ENCODE data around the gene CEP85. TPM values are rescaled to one million over a fixed set of nuclear protein-coding genes. Genes with fewer than 3 reads are reported as not detected.
"Not testable (repeated sequence)": the region's sequence is repeated elsewhere in the genome, so short reads cannot be mapped to it uniquely, and the experiment has no call there.

The CEP85 gene
- total RNA-seq, 2 experiments from 2014 or later: 35.5 to 37.7 TPM

DNA sequence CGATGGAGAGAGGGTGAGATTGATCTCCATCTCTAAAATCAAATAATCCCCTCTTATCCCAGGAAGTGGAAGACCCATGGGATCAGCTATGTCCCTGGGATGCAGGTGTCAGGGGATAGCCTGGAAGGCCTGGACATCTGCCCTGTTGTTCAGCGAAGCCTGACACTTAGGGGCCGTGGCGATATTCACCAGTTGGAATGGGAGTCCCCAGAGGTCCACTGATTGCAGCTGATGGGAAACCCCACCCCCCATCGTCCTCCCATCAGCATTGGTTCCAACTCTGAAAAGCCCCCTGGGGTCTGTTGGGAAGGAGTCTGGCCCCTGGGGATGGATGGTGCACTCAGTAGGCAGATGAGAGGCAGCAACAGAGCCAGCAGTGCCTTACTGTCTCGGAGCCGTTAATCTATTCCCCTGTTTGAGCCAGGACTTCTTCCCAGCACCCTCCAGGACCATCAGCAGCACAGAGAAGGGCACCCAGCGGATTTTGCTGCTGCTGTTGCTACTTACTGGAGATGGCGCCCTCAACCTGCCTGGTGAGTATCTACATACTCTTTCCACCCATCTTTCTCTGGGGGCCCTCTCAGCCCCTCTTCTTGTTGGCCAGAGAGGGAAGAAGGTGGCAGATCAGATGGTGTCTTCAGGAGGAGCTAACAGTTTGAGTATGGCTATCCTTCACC is 30.2 kb upstream of the CEP85 start:
- no peaks in the 10 kb centered on the region for H3K9me3 Mint-ChIP-seq
- ChIA-PET CTCF (interaction anchor here (0.9 to 6.1 kb wide), 6 partner anchors 9 to 188 kb away, joined by 3 to 42 read pairs (median 4); partner anchors contain the start of genes CEP85 and ZNF593), POLR2A (interaction anchor here (2.0 to 3.8 kb wide), 3 partner anchors 11 to 72 kb away, joined by 5 to 44 read pairs (median 6); partner anchors contain the start of gene CEP85)
- no peak for DNase-seq
- H3K27ac Mint-ChIP-seq: no peak overlapping the region
- H3K36me3 Mint-ChIP-seq (ENCODE audit: low read depth): no peaks in the 10 kb centered on the region
- peaks cover 41% of the 10 kb centered on the region for H3K4me1 Mint-ChIP-seq
- no peak overlapping the region for H3K4me3 Mint-ChIP-seq
- H3K27me3 Mint-ChIP-seq: no peaks in the 10 kb centered on the region

DNA sequence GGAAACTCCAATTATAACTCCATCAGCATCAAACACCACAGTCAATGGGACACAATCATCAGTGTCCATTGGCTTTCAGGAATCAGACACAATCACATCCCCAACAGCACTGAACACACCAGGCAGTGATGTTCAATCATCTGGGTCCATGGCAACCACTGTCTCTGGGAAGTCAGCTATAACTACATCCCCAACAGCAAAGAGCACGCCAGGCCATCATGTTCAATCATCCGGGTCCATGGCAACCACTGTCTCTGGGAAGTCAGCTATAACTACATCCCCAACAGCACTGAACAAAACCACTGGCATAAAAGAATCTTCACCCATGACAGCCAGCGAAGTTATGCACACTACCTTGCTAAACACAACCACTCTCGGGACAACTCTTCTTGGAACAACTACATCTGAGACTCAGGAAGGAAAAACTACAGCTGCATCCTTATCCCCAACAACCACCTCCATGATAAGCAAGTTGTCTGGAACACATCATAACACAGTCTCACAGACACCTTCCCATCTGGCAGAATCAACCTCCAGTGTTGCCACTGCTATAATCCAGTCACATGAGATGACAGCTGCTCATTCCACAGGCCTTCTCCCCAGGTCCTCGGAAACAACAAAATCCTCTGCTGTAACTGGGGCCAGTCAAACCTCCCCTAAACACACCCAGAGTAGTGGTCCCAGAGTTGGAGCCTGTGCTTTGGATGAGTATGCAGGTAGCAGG is 23.7 kb upstream of the CEP85 start:
- Mint-ChIP-seq H3K27ac (no peak overlapping the region), H3K27me3 (peaks cover 11% of the 10 kb centered on the region), H3K9me3 (no peaks in the 10 kb centered on the region), H3K36me3 (ENCODE audit: low read depth) (no peaks in the 10 kb centered on the region), H3K4me1 (no peaks in the 10 kb centered on the region), H3K4me3 (no peak overlapping the region)
- CTCF ChIA-PET: interaction anchor here (1.0 to 3.1 kb wide), 5 partner anchors 21 to 207 kb away, joined by 3 to 14 read pairs (median 3); partner anchors contain the start of genes CATSPER4 and CEP85
- POLR2A ChIA-PET: no interaction called here
- no peak for DNase-seq

- Mint-ChIP-seq H3K36me3 (ENCODE audit: low read depth) (no peaks in the 10 kb centered on the region), H3K27ac (no peak overlapping the region), H3K9me3 (no peaks in the 10 kb centered on the region), H3K4me1 (no peaks in the 10 kb centered on the region), H3K27me3 (peaks cover 14% of the 10 kb centered on the region), H3K4me3 (no peak overlapping the region)
- ChIA-PET POLR2A (interaction anchor here (1.2 kb wide), 1 partner anchor 22 kb away, joined by 3 read pairs; no protein-coding TSS in a partner anchor), CTCF (interaction anchor here (1.4 to 3.1 kb wide), 4 partner anchors 8 to 204 kb away, joined by 5 to 9 read pairs (median 8); partner anchors contain the start of genes CEP85 and ZNF593)
- DNase-seq: no peak
Measured at GRCh38 chr1:26212726-26213125, 21.3 kb upstream of the CEP85 start.

- no peak for DNase-seq
- no peaks in the 10 kb centered on the region for H3K36me3 Mint-ChIP-seq (ENCODE audit: low read depth)
- H3K4me3 Mint-ChIP-seq: no peak overlapping the region
- CTCF ChIA-PET: interaction anchor here (0.7 to 3.1 kb wide), 5 partner anchors 9 to 1456 kb away, joined by 4 to 9 read pairs (median 7); partner anchors contain the start of genes CEP85 and ZNF593
- no peaks in the 10 kb centered on the region for H3K9me3 Mint-ChIP-seq
- peaks cover 14% of the 10 kb centered on the region for H3K27me3 Mint-ChIP-seq
- POLR2A ChIA-PET: interaction anchor here (1.2 kb wide), 1 partner anchor 21 kb away, joined by 3 read pairs; no protein-coding TSS in a partner anchor
- H3K4me1 Mint-ChIP-seq: no peaks in the 10 kb centered on the region
- no peak overlapping the region for H3K27ac Mint-ChIP-seq
Measured at GRCh38 chr1:26213335-26213905, 20.6 kb upstream of the CEP85 start.

DNA sequence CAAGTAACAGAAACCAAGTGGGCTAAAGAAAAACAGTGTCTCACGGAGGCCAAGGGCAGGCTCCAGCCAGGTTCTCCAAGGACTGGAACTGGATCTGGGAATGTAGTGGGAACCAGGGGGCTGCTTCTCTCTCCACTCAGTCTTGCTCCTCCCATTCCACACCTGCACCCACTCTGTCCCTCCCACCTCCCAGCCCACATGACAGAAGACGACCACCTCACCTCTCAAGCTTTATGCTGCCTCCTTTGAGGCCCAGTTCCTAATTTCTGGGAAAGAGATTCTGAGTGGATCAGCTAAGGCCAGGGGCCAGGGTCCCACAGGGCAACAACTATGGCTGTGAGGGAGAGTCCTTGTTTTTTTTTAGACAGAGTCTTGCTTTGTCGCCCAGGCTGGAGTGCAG is 18.8 kb upstream of the CEP85 start:
- no peak for DNase-seq
- ChIA-PET CTCF (no interaction called here), POLR2A (no interaction called here)
- no peaks in the 10 kb centered on the region for H3K9me3 Mint-ChIP-seq
- H3K27ac Mint-ChIP-seq: no peak overlapping the region
- H3K27me3 Mint-ChIP-seq: peaks cover 9% of the 10 kb centered on the region
- H3K4me3 Mint-ChIP-seq: no peak overlapping the region
- no peaks in the 10 kb centered on the region for H3K4me1 Mint-ChIP-seq
- no peaks in the 10 kb centered on the region for H3K36me3 Mint-ChIP-seq (ENCODE audit: low read depth)

DNA sequence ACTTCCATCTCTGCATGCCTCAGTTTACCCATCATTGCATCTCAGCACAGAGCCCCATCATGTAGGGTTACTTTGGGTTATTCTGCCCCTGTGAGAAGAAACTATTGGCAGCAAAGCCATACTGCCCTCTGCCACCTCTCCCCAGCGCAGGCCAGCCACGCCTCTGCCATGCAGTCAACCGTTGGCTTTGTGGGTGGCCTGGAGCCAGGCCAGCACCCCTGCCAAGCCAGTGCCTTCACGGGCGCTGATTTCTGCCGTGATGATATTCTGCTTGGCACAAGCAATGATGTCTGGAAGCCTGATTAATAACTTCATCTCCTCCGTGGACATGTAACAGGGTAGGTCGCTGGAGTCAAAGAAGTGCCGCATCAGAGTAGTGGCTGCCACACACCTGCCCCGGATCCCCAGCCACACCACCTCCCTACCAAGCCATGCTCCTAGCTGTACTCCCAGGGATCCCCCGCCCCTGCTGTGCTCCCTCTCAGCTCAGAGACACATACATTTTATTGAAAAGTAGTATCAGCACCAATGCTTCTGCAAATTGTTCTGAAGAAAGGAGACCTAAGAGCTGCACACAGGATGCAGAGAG is 15.0 kb upstream of the CEP85 start:
- peaks cover 15% of the 10 kb centered on the region for H3K27me3 Mint-ChIP-seq
- ChIA-PET CTCF (interaction anchor here (0.6 to 4.1 kb wide), 3 partner anchors 15 to 177 kb away, joined by 3 to 20 read pairs (median 4); partner anchors contain the start of gene CEP85), POLR2A (interaction anchor here (0.8 kb wide), 1 partner anchor 15 kb away, joined by 3 read pairs; the partner anchor contains the start of gene CEP85)
- H3K36me3 Mint-ChIP-seq (ENCODE audit: low read depth): no peaks in the 10 kb centered on the region
- no peak overlapping the region for H3K27ac Mint-ChIP-seq
- no peaks in the 10 kb centered on the region for H3K9me3 Mint-ChIP-seq
- H3K4me3 Mint-ChIP-seq: no peak overlapping the region
- H3K4me1 Mint-ChIP-seq: no peaks in the 10 kb centered on the region
- DNase-seq: no peak

DNA sequence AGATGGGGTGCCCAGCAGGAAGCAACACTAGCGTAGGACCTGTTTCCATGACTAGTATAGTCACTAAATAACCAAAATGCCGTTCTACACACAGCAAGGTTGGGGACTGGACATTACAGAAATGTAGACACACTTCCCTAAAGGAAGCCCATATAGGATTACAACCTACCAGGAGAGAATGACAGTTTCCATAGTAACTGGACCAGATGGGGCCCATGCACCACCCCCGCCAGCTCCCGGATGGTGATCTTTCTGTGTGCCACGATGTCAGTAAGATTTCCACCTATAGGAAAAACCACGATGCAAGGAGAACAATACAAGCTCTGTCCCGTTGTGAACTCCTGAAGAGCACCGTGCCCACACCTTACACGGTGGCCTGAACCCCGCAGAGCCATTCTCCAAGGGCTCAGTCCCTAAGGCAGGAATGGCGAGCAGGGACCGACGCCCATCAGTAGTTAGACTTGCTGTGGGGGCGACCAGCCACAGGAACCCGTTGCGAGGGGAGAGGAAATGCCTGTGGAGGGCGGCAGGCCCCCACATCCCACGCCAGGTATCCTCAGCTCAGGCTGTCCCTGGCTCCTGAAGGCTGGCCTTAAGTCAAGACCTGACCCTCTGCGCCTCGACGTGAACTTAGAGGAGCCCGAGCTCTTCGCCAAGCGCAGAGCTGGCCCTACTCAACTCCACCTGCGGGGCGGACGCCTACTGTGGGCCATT is 13.6 kb upstream of the CEP85 start:
- DNase-seq: no peak
- POLR2A ChIA-PET: interaction anchor here (0.8 kb wide), 1 partner anchor 13 kb away, joined by 3 read pairs; the partner anchor contains the start of gene CEP85
- H3K4me3 Mint-ChIP-seq: no peak overlapping the region
- H3K9me3 Mint-ChIP-seq: no peaks in the 10 kb centered on the region
- H3K4me1 Mint-ChIP-seq: peaks cover under 1% of the 10 kb centered on the region
- no peak overlapping the region for H3K27ac Mint-ChIP-seq
- no peaks in the 10 kb centered on the region for H3K36me3 Mint-ChIP-seq (ENCODE audit: low read depth)
- CTCF ChIA-PET: interaction anchor here (4.1 kb wide), 1 partner anchor 13 kb away, joined by 20 read pairs; the partner anchor contains the start of gene CEP85
- H3K27me3 Mint-ChIP-seq: peaks cover 26% of the 10 kb centered on the region

- H3K4me1 Mint-ChIP-seq: peaks cover 6% of the 10 kb centered on the region
- POLR2A ChIA-PET: no interaction called here
- peaks cover 33% of the 10 kb centered on the region for H3K27me3 Mint-ChIP-seq
- H3K27ac Mint-ChIP-seq: no peak overlapping the region
- H3K36me3 Mint-ChIP-seq (ENCODE audit: low read depth): no peaks in the 10 kb centered on the region
- DNase-seq: no peak
- no peak overlapping the region for H3K4me3 Mint-ChIP-seq
- CTCF ChIA-PET: interaction anchor here (2.5 kb wide), 1 partner anchor 13 kb away, joined by 6 read pairs; the partner anchor contains the start of gene CEP85
- no peaks in the 10 kb centered on the region for H3K9me3 Mint-ChIP-seq
Measured at GRCh38 chr1:26221094-26221493, 12.9 kb upstream of the CEP85 start.

DNA sequence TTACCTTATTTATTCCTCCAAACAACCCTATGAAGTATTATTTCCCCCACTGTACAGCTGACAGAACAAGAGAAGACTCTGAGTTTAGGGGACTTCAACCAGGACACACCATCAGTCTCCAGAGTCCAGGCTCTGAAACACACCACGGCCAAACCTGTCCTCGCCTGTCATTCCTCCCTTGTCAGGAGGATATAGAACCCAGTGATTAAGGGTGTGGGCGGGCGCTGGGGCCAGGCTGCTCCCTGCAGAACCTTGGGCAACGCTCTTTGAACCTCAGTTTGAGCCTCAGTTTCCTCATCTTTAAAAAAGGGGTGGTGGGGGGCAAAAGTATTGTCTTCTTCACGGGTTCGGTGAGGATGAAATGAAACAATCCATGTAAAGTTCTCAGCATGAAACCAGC is 9.4 kb upstream of the CEP85 start:
- peaks cover 44% of the 10 kb centered on the region for H3K27me3 Mint-ChIP-seq
- peaks cover 6% of the 10 kb centered on the region for H3K4me1 Mint-ChIP-seq
- ChIA-PET POLR2A (no interaction called here), CTCF (no interaction called here)
- no peak overlapping the region for H3K27ac Mint-ChIP-seq
- H3K4me3 Mint-ChIP-seq: no peak overlapping the region
- no peaks in the 10 kb centered on the region for H3K36me3 Mint-ChIP-seq (ENCODE audit: low read depth)
- H3K9me3 Mint-ChIP-seq: no peaks in the 10 kb centered on the region
- DNase-seq: no peak

DNA sequence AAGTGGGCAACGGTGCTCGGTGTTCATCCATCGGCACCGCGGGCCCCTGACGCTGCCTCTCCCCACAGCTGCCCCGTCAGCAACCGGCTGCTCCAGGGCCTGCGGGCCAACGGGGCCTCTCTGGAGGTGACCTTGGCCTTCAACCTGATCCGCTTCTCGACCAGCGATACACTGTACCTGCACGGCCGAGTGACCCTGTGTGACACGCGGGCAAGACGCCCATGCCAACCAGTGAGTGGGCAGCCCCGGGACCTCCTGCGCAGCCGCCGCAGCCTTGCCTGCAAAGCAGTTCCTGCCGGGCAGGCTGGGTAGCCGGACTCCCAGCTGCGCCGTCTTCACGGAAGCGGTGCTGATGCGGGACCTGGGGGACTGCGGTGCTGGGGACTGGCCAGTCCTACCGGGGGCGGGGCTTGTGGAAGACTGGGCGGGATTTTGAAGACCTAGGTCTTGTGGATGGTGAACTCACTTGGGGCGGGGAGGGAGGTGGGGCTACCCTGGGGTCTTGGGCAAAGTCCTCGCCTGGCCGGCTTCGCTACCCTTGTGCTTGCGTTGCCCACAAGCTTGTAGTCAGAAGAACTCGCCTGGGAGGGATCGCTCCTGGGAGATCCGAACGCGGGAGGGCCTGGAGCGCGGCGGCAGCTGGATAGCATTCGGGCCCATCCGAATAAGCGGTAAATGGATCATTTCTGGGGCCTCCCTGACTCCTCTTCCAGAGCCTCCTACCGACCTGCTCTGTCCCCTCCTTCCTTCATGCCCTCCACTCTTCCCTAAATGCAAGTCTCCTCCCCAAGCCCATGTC is 8.8 kb upstream of the CEP85 start:
- Mint-ChIP-seq H3K4me1 (peaks cover 6% of the 10 kb centered on the region), H3K4me3 (peak overlapping the region; percentile 14), H3K36me3 (ENCODE audit: low read depth) (no peaks in the 10 kb centered on the region), H3K27ac (no peak overlapping the region), H3K27me3 (peaks cover 44% of the 10 kb centered on the region), H3K9me3 (no peaks in the 10 kb centered on the region)
- DNase-seq: peak; percentile 42
- ChIA-PET POLR2A (no interaction called here), CTCF (interaction anchor here (1.1 kb wide), 1 partner anchor 9 kb away, joined by 4 read pairs; the partner anchor contains the start of gene CEP85)

GRCh38 chr1:26230682-26231081 is 3.3 kb upstream of the CEP85 start:
- H3K9me3 Mint-ChIP-seq; DNase-seq; H3K36me3 Mint-ChIP-seq (ENCODE audit: low read depth); POLR2A ChIA-PET; H3K27ac Mint-ChIP-seq; H3K4me3 Mint-ChIP-seq: not testable (repeated sequence)
- CTCF ChIA-PET: interaction anchor here (0.9 to 2.1 kb wide), 5 partner anchors 26 to 129 kb away, joined by 3 to 4 read pairs (median 4); partner anchors contain the start of gene ZNF593
- peaks cover 15% of the 10 kb centered on the region for H3K4me1 Mint-ChIP-seq
- peaks cover 18% of the 10 kb centered on the region for H3K27me3 Mint-ChIP-seq
